SU-DHL-6 (cell line): Measurements from ENCODE around the gene LGALS9.
"Not testable (repeated sequence)": the region's sequence is repeated elsewhere in the genome, so short reads cannot be mapped to it uniquely, and the experiment has no call there.

Source experiments
- H2AFZ ChIP-seq: fragments of 200-600 bp; sonication (generic); 2 replicates; pipeline ENCODE4 v1.6.1; 2014; ENCODE audit warnings: low read depth, mild to moderate bottlenecking, moderate library complexity, mixed read lengths, antibody characterized with exemption, low read length; ENCODE audit not compliant: severe bottlenecking
- H3F3A ChIP-seq: fragments of 200-600 bp; shearing (Covaris generic); 2 replicates; pipeline ENCODE4 v1.6.0; 2016; ENCODE audit warnings: antibody characterized with exemption, mild to moderate bottlenecking; ENCODE audit not compliant: insufficient read depth
- H3K27ac ChIP-seq: fragments of 200-600 bp; sonication (generic); 2 replicates; pipeline ENCODE4 v1.5.1; 2016; ENCODE audit warnings: low read depth, mild to moderate bottlenecking, low read length, moderate library complexity, mixed read lengths
- H3K27me3 ChIP-seq: fragments of 200-600 bp; sonication (generic), shearing (Covaris generic); 2 replicates; pipeline ENCODE4 v1.6.0; 2014; ENCODE audit warnings: mild to moderate bottlenecking, low read length
- H3K36me3 ChIP-seq: fragments of 200-600 bp; sonication (generic); 2 replicates; pipeline ENCODE4 v1.6.1; 2014; ENCODE audit warnings: mild to moderate bottlenecking, low read length, mixed read lengths
- H3K4me2 ChIP-seq: fragments of 300-600, 200-600 bp; shearing (Covaris generic), sonication (generic); 2 replicates; pipeline ENCODE4 v1.6.0; 2014; ENCODE audit warnings: low read length, low read depth, mild to moderate bottlenecking; ENCODE audit not compliant: poor library complexity, severe bottlenecking
- H3K4me3 ChIP-seq: fragments of 200-600 bp; sonication (generic); 2 replicates; pipeline ENCODE4 v1.5.1; 2014; ENCODE audit warnings: antibody characterized with exemption, low read length, mild to moderate bottlenecking, mixed read lengths; ENCODE audit not compliant: insufficient read depth, poor library complexity, severe bottlenecking
- H3K79me2 ChIP-seq: fragments of 200-600 bp; sonication (generic); 2 replicates; pipeline ENCODE4 v1.6.1; 2014; ENCODE audit warnings: mild to moderate bottlenecking, low read length, moderate library complexity; ENCODE audit not compliant: insufficient read depth
- H3K9ac ChIP-seq: fragments of 200-600 bp; sonication (generic); 2 replicates; pipeline ENCODE4 v1.7.0; 2014; ENCODE audit warnings: mild to moderate bottlenecking, low read length
- H3K9me2 ChIP-seq: fragments of 200-600 bp; sonication (generic); replicated peaks from 2 replicates; pipeline ENCODE4 v1.6.1; 2014; ENCODE audit warnings: low read length; ENCODE audit not compliant: insufficient read depth
- H3K9me3 ChIP-seq: fragments of 200-600 bp; sonication (generic); 2 replicates; pipeline ENCODE4 v1.6.1; 2014; ENCODE audit warnings: low read length, mixed read lengths; ENCODE audit not compliant: insufficient read depth
- H4K20me1 ChIP-seq: fragments of 200-600 bp; sonication (generic); 2 replicates; pipeline ENCODE4 v1.6.1; 2014; ENCODE audit warnings: low read depth, mild to moderate bottlenecking, antibody characterized with exemption, low read length, moderate library complexity, mixed read lengths
- EZH2phosphoT487 ChIP-seq: fragments of 200-600 bp; sonication (generic), shearing (Covaris generic); conservative IDR thresholded peaks from 2 replicates; pipeline ENCODE4 v1.6.1; 2018; ENCODE audit warnings: mild to moderate bottlenecking, antibody characterized with exemption, low read length, moderate library complexity, mixed read lengths
- TF ChIP-seq, protein P1 (sequence below): fragments of 200-600 bp; sonication (generic); IDR thresholded peaks from one replicate; pipeline ENCODE4 v1.5.1; 2017; ENCODE audit warnings: antibody characterized with exemption, mild to moderate bottlenecking, low read length, moderate library complexity; ENCODE audit not compliant: insufficient read depth, poor library complexity, severe bottlenecking

The LGALS9 gene

DNA sequence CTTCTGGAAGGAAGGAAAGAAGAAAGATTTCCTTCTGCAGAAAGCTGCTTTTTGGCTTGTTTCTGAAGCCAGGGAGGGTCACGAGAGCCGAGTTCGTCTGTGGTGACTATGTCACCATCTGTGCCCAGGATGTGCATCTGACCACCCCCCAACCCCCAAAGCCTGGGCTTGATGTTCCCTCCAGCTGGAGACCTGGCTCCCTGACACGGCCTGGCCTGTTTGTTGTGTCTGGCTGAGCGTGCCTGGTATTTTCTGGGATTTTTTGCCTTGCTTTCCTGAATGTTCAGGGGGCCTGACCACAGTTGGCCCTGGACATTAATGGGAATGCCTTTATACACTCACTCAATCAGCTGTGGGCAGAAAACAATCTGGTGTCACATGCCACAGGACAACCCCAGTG lies 38.9 kb downstream of the LGALS9 start:
- Histone ChIP-seq H3K36me3 (no peaks in the 10 kb centered on the region), H2AFZ (no peak overlapping the region), H3K9me2 (no peaks in the 10 kb centered on the region), H4K20me1 (no peaks in the 10 kb centered on the region), H3K4me2 (no peak overlapping the region), H3K79me2 (no peaks in the 10 kb centered on the region), H3K4me3 (no peak overlapping the region), H3K27me3 (no peaks in the 10 kb centered on the region), H3F3A (no peaks in the 10 kb centered on the region), H3K9me3 (no peaks in the 10 kb centered on the region), H3K9ac (no peak overlapping the region), H3K27ac (no peak overlapping the region)
- TF ChIP-seq EZH2phosphoT487: no peak
- TF ChIP-seq, protein P1, sequence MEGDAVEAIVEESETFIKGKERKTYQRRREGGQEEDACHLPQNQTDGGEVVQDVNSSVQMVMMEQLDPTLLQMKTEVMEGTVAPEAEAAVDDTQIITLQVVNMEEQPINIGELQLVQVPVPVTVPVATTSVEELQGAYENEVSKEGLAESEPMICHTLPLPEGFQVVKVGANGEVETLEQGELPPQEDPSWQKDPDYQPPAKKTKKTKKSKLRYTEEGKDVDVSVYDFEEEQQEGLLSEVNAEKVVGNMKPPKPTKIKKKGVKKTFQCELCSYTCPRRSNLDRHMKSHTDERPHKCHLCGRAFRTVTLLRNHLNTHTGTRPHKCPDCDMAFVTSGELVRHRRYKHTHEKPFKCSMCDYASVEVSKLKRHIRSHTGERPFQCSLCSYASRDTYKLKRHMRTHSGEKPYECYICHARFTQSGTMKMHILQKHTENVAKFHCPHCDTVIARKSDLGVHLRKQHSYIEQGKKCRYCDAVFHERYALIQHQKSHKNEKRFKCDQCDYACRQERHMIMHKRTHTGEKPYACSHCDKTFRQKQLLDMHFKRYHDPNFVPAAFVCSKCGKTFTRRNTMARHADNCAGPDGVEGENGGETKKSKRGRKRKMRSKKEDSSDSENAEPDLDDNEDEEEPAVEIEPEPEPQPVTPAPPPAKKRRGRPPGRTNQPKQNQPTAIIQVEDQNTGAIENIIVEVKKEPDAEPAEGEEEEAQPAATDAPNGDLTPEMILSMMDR: no peak

DNA sequence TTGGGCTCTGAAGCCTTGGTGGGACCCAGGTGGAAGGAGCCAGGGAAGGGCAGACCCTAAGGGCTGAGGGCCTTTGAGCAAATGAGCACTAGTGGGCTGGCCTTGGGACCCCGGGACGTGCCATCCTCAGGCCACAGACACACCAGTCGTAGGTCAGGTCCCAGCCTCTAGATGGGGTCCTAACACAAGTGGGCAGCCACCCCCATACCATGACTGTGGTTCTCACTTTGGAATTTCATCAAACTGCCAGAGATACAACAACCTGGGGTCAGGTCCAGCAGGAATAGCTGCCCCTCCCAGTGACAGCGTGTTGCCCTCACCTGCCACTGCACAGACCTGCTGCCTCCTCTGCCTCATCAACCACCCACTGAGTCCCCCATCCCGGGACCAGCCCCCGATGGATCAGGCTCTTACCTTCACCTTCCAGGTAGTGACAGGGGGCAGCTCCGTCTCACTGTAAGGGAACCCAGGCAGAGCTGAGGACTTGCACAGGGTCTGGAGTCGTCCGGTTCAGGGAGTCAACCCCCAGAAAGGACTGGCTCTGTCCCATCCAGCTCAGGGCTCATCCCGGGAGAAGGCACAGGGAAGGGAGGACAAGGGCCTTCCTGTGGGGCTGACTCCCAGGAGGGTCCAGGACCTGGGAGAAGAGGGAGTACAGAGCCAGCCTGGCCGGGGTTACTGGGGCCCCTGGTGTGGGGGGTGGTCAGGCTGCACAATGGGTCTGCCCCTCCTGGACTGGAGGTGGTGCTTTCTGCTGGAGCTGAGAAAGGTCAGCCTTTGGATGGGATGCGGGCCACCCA lies 40.0 kb downstream of the LGALS9 start:
- Histone ChIP-seq H3K27me3 (no peaks in the 10 kb centered on the region), H3K4me3 (no peak overlapping the region), H3K36me3 (no peaks in the 10 kb centered on the region), H3K4me2 (no peak overlapping the region), H3K79me2 (no peaks in the 10 kb centered on the region), H3K9me3 (no peaks in the 10 kb centered on the region), H3K9me2 (no peaks in the 10 kb centered on the region), H2AFZ (no peak overlapping the region), H3F3A (no peaks in the 10 kb centered on the region), H3K9ac (no peak overlapping the region), H4K20me1 (no peaks in the 10 kb centered on the region), H3K27ac (no peak overlapping the region)
- no peak for TF ChIP-seq EZH2phosphoT487
- TF ChIP-seq, protein P1: no peak

DNA sequence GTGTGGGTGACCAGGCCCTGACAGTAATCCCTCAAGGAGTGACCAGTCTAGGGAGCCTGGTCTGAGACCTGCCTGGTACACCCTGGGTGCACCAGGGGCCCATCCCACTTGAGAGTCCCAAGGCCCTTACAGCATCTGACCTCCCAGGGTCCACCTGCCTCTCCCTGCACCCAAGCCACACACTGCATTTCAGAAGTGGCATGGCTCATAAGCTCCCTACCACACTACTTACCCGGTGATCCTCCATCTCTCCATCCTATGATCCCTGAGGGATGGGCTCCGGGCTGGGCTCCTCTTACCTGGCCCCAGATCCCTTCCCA lies 40.6 kb downstream of the LGALS9 start:
- Histone ChIP-seq H4K20me1 (no peaks in the 10 kb centered on the region), H3K36me3 (no peaks in the 10 kb centered on the region), H3K4me2 (no peak overlapping the region), H3K9me2 (no peaks in the 10 kb centered on the region), H3K79me2 (no peaks in the 10 kb centered on the region), H3K4me3 (no peak overlapping the region), H2AFZ (no peak overlapping the region), H3K27me3 (no peaks in the 10 kb centered on the region), H3K9me3 (no peaks in the 10 kb centered on the region), H3K27ac (no peak overlapping the region), H3F3A (no peaks in the 10 kb centered on the region), H3K9ac (no peak overlapping the region)
- TF ChIP-seq EZH2phosphoT487: no peak
- TF ChIP-seq, protein P1: no peak

DNA sequence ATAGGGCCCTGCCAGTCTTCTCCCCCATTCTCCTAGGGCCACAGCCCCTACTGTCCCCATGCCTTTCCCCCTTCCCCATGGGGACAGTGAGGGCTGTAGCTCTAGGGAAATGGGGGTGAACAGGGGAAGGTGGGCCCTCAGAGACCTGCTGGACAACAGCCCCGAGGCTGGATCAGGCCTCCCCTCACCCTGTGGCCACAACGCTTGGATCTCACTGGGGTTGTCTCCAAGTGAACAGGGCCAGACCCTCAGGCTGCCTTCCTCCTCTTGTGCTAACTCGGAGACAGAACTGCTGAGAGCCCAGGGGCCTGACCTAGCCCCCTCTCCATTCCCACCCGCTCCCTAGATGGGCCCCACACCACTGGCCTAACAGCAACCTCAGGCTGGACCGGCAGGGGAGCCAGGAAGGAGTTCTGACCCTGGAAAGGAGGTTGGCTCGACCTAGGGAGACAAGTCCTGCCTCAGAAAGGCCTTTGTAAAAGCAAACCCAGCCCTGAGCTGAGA lies 41.0 kb downstream of the LGALS9 start:
- not testable (repeated sequence) for H3K9ac ChIP-seq, H4K20me1 ChIP-seq, H3F3A ChIP-seq, H3K4me3 ChIP-seq, H3K36me3 ChIP-seq, H3K9me2 ChIP-seq, H3K27me3 ChIP-seq, H3K79me2 ChIP-seq, H3K9me3 ChIP-seq, H3K4me2 ChIP-seq, H2AFZ ChIP-seq, H3K27ac ChIP-seq
